GM19397 (cell line): Measurements from ENCODE around the gene DPP10.

Experiments
- ATAC-seq: cut with Tn5 transposase; IDR thresholded peaks from one replicate; pipeline ENCODE4 v1.9.1; 2021; ENCODE audit warnings: mild to moderate bottlenecking, moderate library complexity; ENCODE audit not compliant: unreplicated experiment

The DPP10 gene

GRCh38 chr2:115105966-115106365, 663.5 kb downstream of the DPP10 start:
- no peak for ATAC-seq

- no peak for ATAC-seq
These were observed 672.7 kb downstream of the DPP10 start for GRCh38 chr2:115115135-115115534.

GRCh38 chr2:115118306-115118705, 675.9 kb downstream of the DPP10 start:
- ATAC-seq, result no peak

- ATAC-seq, result no peak
These were observed 676.6 kb downstream of the DPP10 start for GRCh38 chr2:115119086-115119485.

GRCh38 chr2:115122701-115123100, 680.3 kb downstream of the DPP10 start:
- no peak for ATAC-seq

- no peak for ATAC-seq
These were observed 682.4 kb downstream of the DPP10 start for GRCh38 chr2:115124817-115125216.

- no peak for ATAC-seq
These were observed 687.1 kb downstream of the DPP10 start for GRCh38 chr2:115129536-115129935.

- no peak for ATAC-seq
These were observed 718.2 kb downstream of the DPP10 start for GRCh38 chr2:115160531-115161080.

GRCh38 chr2:115161081-115161770, 718.8 kb downstream of the DPP10 start:
- ATAC-seq, result no peak

GRCh38 chr2:115161771-115162493, 719.5 kb downstream of the DPP10 start:
- ATAC-seq, result no peak

- ATAC-seq, result no peak
These were observed 720.3 kb downstream of the DPP10 start for GRCh38 chr2:115162494-115163293.

GRCh38 chr2:115163572-115163971, 721.1 kb downstream of the DPP10 start:
- ATAC-seq, result no peak

- ATAC-seq, result no peak
These were observed 723.2 kb downstream of the DPP10 start for GRCh38 chr2:115165529-115166109.

GRCh38 chr2:115168457-115168856, 726.0 kb downstream of the DPP10 start:
- no peak for ATAC-seq

GRCh38 chr2:115169814-115170213, 727.4 kb downstream of the DPP10 start:
- ATAC-seq, result no peak

GRCh38 chr2:115171751-115172150, 729.3 kb downstream of the DPP10 start:
- ATAC-seq, result no peak

GRCh38 chr2:115174651-115175050, 732.2 kb downstream of the DPP10 start:
- ATAC-seq, result no peak

- ATAC-seq, result no peak
These were observed 740.7 kb downstream of the DPP10 start for GRCh38 chr2:115183144-115183543.

- no peak for ATAC-seq
These were observed 748.0 kb downstream of the DPP10 start for GRCh38 chr2:115190459-115190858.

- no peak for ATAC-seq
These were observed 752.2 kb downstream of the DPP10 start for GRCh38 chr2:115194623-115195022.

- ATAC-seq, result no peak
These were observed 754.1 kb downstream of the DPP10 start for GRCh38 chr2:115196587-115196986.
